ENCODE data around the gene CFAP53.
"Not testable (repeated sequence)": the region's sequence is repeated elsewhere in the genome, so short reads cannot be mapped to it uniquely, and the experiment has no call there.

The CFAP53 gene

GRCh38 chr18:50266248-50266704 lies at the start of gene CFAP53:
CFAP53 (minus strand) TSS chr18:50266495; CDS start chr18:50266404, 91 bp downstream.
- in situ Hi-C loops (cut with MboI; ENCODE audit: low sequenced_read_pairs) = loop anchor here (25.0 kb wide), 1 partner anchor 779 kb away; the partner anchor contains the start of genes C18orf32 and RPL17

- in situ Hi-C loops (cut with MboI; ENCODE audit: low sequenced_read_pairs) = no loop called here
These were observed 49.0 kb upstream of the CFAP53 start for GRCh38 chr18:50315100-50315871.

- in situ Hi-C loops (cut with MboI; ENCODE audit: low sequenced_read_pairs) = no loop called here
These were observed 47.7 kb upstream of the CFAP53 start for GRCh38 chr18:50313873-50314460.

DNA sequence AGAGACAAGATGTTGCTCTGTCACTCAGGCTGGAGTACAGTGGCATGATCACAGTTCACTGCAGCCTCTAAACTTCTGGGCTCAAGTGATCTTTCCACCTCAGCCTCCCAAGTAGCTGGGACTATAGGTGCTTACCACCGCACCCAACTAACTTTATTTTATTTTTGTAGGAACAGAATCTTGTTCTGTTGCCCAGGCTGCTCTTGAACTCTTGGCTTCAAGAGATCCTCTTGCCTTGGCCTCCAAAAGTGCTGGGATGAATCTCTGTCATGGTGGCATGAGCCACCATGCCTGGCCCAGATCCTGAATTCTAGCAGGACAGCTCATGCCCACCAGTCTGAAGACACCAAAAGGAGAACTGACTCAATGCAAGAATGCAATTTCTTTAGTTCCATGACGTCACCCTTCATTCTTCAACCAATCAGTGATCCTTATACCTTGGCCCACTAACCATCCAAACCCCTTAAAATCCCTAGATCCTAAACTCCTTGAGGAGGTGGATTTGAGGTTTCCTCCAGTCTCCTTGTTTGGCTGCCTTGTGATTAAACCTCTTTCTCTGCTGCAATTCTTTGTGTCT lies 46.8 kb upstream of the CFAP53 start:
- in situ Hi-C loops (cut with MboI; ENCODE audit: low sequenced_read_pairs) = no loop called here

- in situ Hi-C loops (cut with MboI; ENCODE audit: low sequenced_read_pairs) = no loop called here
These were observed 46.2 kb upstream of the CFAP53 start for GRCh38 chr18:50312296-50313030.

- in situ Hi-C loops (cut with MboI; ENCODE audit: low sequenced_read_pairs) = no loop called here
These were observed 45.4 kb upstream of the CFAP53 start for GRCh38 chr18:50311650-50312049.

DNA sequence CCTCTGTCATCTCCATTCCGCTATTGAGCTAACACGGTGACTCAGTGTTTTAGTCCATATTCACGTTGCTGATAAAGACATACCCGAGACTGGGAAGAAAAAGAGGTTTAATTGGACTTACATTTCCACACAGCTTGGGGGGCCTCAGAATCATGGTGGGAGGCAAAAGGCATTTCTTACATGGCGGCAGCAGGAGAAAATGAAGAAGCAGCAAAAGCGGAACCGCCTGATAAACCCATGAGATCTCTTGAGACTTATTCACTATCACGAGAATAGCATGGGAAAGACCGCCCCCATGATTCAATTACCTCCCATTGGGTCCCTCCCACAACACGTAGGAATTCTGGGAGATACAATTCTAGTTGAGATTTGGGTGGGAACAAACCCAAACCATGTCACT lies 43.8 kb upstream of the CFAP53 start:
- in situ Hi-C loops (cut with MboI; ENCODE audit: low sequenced_read_pairs) = no loop called here

GRCh38 chr18:50308851-50309250 lies 42.6 kb upstream of the CFAP53 start:
- in situ Hi-C loops (cut with MboI; ENCODE audit: low sequenced_read_pairs) = not testable (repeated sequence)

DNA sequence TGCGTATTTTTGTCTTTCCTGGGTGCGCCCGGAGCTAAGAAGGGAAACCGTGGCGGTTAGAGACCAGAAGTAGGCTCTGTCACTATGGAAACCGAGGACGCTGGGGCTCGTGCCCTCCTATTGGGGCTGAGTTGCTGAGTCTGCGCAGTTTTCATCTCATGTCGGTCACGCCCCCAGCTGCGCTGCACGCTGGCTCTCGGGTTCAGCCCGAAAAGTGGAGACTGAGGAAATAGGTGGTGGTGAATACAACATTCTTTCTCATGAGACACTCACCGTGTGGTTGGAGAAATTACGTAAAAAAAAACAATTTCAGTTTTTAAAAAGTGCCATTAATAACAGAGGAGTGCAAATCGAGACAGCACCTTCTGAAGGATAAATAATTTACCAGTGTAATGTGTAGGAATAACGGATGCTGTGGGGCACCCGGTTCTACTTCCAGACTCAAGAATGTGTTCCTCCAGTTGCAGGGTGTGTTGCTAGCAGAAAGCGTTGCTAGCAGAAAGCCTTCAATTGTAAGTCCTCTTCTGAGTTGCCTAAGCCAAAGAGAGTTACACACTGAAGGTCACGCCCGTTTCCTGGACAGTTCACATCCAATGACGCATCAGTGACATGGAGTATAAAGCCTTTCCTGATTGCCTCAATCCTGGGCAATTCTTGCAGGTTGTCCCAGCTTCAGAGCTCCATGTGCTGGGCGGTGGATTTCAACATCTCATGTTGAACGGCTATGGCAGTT lies 41.6 kb upstream of the CFAP53 start:
- in situ Hi-C loops (cut with MboI; ENCODE audit: low sequenced_read_pairs) = no loop called here

- in situ Hi-C loops (cut with MboI; ENCODE audit: low sequenced_read_pairs) = no loop called here
These were observed 41.1 kb upstream of the CFAP53 start for GRCh38 chr18:50307400-50307737.

DNA sequence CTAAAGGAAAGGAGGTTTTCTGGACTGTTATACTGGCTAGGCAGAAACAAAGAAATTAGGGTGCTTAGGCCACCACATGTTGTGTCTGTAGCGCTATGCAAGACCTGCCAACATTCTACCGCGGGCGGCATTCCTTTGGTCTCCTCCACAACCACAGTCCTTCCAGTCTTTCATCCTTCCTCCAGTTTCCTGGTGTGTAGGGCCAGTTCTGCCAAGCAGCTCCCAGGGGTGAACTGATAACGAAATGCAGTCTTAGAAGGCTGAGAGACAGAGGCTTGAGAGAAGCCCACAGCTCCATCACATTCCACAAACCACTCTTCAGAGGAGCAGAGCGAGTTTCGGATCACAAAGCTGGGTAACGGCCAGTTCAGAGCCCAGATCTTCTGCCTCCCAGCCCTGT lies 40.6 kb upstream of the CFAP53 start:
- in situ Hi-C loops (cut with MboI; ENCODE audit: low sequenced_read_pairs) = no loop called here

- in situ Hi-C loops (cut with MboI; ENCODE audit: low sequenced_read_pairs) = no loop called here
These were observed 34.8 kb upstream of the CFAP53 start for GRCh38 chr18:50301074-50301473.

- in situ Hi-C loops (cut with MboI; ENCODE audit: low sequenced_read_pairs) = no loop called here
These were observed 33.5 kb upstream of the CFAP53 start for GRCh38 chr18:50299626-50300388.

- in situ Hi-C loops (cut with MboI; ENCODE audit: low sequenced_read_pairs) = no loop called here
These were observed 32.4 kb upstream of the CFAP53 start for GRCh38 chr18:50298443-50299284.

- in situ Hi-C loops (cut with MboI; ENCODE audit: low sequenced_read_pairs) = no loop called here
These were observed 31.5 kb upstream of the CFAP53 start for GRCh38 chr18:50297621-50298442.

DNA sequence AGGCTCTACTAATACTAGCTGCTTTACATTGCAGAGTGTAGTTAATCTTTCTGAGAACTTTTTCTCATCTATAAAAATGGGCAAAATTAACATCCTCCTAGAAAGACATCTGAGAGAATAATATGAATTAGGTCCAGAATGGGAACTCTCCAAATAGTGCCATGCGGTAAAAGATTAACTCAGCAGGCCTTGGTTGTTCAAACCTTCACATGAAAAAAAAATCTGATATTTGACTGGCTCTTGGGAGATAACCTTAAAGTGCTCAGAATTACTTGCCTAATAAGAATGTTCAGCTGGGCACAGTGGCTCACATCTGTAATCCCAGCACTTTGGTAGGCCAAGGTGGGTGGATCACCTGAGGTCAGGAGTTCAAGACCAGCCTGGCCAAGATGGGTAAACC lies 26.7 kb upstream of the CFAP53 start:
- in situ Hi-C loops (cut with MboI; ENCODE audit: low sequenced_read_pairs) = no loop called here

GRCh38 chr18:50289108-50289443 lies 22.8 kb upstream of the CFAP53 start:
- in situ Hi-C loops (cut with MboI; ENCODE audit: low sequenced_read_pairs) = no loop called here

GRCh38 chr18:50288348-50289107 lies 22.2 kb upstream of the CFAP53 start:
- in situ Hi-C loops (cut with MboI; ENCODE audit: low sequenced_read_pairs) = not testable (repeated sequence)

Measured in HL-60/S4 (cell line).